HepG2 (cell line): Measurements from ENCODE around the gene TGFBRAP1.

Experiments
- CTCF ChIP-seq: sonication (generic); formaldehyde crosslinking; IDR thresholded peaks from 2 replicates; pipeline ENCODE4 v1.5.0; 2020; ENCODE audit warnings: mild to moderate bottlenecking, missing genetic modification reagents, moderate library complexity
- REST ChIP-seq, 2 experiments: IDR thresholded peaks; 2 replicates each; pipeline ENCODE4 v1.6.1; 2011 to 2012; ENCODE audit warnings: low read length in 2 of 2, borderline replicate concordance in 1 of 2, low read depth in 1 of 2, mild to moderate bottlenecking in 1 of 2, moderate library complexity in 1 of 2
- SRSF1 ChIP-seq: fragments of 200-400 bp; formaldehyde crosslinking; optimal IDR thresholded peaks from 2 replicates; pipeline ENCODE3; 2017; ENCODE audit warnings: mild to moderate bottlenecking, low read depth, low read length, moderate library complexity
- STAT5B ChIP-seq: sonication (generic); formaldehyde crosslinking; IDR thresholded peaks from 2 replicates; pipeline ENCODE4 v1.4.0; 2020; ENCODE audit warnings: missing genetic modification reagents
- TAF1 ChIP-seq: sonication (generic); formaldehyde crosslinking; IDR thresholded peaks from 2 replicates; pipeline ENCODE4 v1.4.0; 2020; ENCODE audit warnings: missing genetic modification reagents
- ZBTB49 ChIP-seq: sonication (generic); formaldehyde crosslinking; IDR thresholded peaks from 2 replicates; pipeline ENCODE4 v1.4.0; 2020; ENCODE audit warnings: missing genetic modification reagents, borderline replicate concordance
- TF ChIP-seq, protein P1 (sequence below): IDR thresholded peaks from 2 replicates; pipeline ENCODE4 v1.6.1; 2012; ENCODE audit warnings: inconsistent platforms
- TF ChIP-seq, protein P2 (sequence below): sonication (generic); formaldehyde crosslinking; IDR thresholded peaks from 2 replicates; pipeline ENCODE4 v1.4.0; 2020; ENCODE audit warnings: missing genetic modification reagents

DNA sequence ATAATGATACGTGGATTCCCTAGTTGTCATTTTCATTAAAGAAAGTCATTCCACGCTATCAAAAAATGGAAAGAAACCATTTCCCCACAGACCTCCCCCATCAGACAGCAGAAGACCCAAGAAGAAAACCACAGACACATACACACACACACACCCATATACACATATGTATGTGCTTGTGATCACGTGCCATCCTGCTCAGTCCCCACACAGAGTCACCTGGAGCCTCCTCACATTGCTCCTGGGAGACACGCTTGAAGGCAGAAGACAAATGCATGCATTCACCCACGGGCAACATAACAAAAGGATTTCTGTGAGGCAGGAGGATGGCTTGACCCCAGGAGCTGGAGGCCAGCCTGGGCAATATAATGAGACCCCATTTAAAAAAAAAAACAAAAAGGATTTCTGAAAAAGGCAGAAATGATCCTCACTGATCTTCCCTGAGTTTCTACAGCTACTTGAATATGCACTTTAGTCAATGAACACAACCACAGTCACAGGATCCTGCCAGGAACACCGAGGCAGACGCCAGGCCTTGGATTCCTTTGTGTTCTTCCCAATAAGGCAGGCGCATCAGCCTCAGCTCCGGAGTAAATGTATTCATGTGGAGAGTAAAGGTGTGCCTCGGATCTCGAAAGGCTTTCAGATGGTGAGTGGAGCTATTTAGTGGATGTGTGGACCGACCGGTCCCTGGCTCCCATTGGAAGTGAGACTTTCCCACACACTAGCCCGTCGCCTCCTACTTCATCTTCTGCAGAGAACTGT, 21.0 kb downstream of the TGFBRAP1 start:
- no peak for TF ChIP-seq CTCF (CRISPR knock-in tag)
- TF ChIP-seq, protein P1, sequence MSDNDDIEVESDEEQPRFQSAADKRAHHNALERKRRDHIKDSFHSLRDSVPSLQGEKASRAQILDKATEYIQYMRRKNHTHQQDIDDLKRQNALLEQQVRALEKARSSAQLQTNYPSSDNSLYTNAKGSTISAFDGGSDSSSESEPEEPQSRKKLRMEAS: no peak
- TF ChIP-seq, protein P2, sequence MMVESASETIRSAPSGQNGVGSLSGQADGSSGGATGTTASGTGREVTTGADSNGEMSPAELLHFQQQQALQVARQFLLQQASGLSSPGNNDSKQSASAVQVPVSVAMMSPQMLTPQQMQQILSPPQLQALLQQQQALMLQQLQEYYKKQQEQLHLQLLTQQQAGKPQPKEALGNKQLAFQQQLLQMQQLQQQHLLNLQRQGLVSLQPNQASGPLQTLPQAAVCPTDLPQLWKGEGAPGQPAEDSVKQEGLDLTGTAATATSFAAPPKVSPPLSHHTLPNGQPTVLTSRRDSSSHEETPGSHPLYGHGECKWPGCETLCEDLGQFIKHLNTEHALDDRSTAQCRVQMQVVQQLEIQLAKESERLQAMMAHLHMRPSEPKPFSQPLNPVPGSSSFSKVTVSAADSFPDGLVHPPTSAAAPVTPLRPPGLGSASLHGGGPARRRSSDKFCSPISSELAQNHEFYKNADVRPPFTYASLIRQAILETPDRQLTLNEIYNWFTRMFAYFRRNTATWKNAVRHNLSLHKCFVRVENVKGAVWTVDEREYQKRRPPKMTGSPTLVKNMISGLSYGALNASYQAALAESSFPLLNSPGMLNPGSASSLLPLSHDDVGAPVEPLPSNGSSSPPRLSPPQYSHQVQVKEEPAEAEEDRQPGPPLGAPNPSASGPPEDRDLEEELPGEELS (CRISPR knock-in tag): no peak
- TF ChIP-seq SRSF1: no peak
- TF ChIP-seq REST (IDR thresholded peaks at IDR 0.05; ENCODE audit: borderline replicate concordance in 1 of 2, low read depth in 1 of 2, low read length in 2 of 2): no peak
- TF ChIP-seq STAT5B (CRISPR knock-in tag): no peak
- no peak for TF ChIP-seq TAF1 (CRISPR knock-in tag)
- TF ChIP-seq ZBTB49 (CRISPR knock-in tag): no peak
